Activated naive CD8-positive, alpha-beta T cell treated with anti-CD3 and anti-CD28 coated beads, Interleukin-2, amount 50 U/mL, for 24 hours (primary cell): ENCODE data around the gene ALDH1A2.
"Not testable (repeated sequence)": the region's sequence is repeated elsewhere in the genome, so short reads cannot be mapped to it uniquely, and the experiment has no call there.

ENCODE experiments used
- ATAC-seq: fragments of 150-1000 bp; cut with Tn5 transposase; one replicate; pipeline ENCODE4 v1.10.0; 2021
- DNase-seq: peaks from one replicate; pipeline ENCODE4 v3.0.0; 2021
- H3K27ac Mint-ChIP-seq: one replicate; pipeline ENCODE4 v1.8.0; 2021; ENCODE audit warnings: mild to moderate bottlenecking, mixed read lengths
- H3K27me3 Mint-ChIP-seq: one replicate; pipeline ENCODE4 v1.8.0; 2021; ENCODE audit warnings: mixed read lengths
- H3K36me3 Mint-ChIP-seq: one replicate; pipeline ENCODE4 v1.8.0; 2021; ENCODE audit warnings: low read depth, mixed read lengths
- H3K4me1 Mint-ChIP-seq: one replicate; pipeline ENCODE4 v1.8.0; 2021; ENCODE audit warnings: mixed read lengths
- H3K4me3 Mint-ChIP-seq: one replicate; pipeline ENCODE4 v1.8.0; 2021; ENCODE audit warnings: mild to moderate bottlenecking, moderate library complexity, mixed read lengths
- H3K9me3 Mint-ChIP-seq: one replicate; pipeline ENCODE4 v1.8.0; 2021; ENCODE audit warnings: mixed read lengths

The ALDH1A2 gene

GRCh38 chr15:58014470-58014869 lies 51.0 kb downstream of the ALDH1A2 start:
- Mint-ChIP-seq H3K36me3 (no peaks in the 10 kb centered on the region), H3K4me1 (no peaks in the 10 kb centered on the region), H3K27ac (no peak overlapping the region), H3K4me3 (no peak overlapping the region), H3K27me3 (peaks cover 29% of the 10 kb centered on the region), H3K9me3 (no peaks in the 10 kb centered on the region)
- no peak for DNase-seq
- ATAC-seq = no peak

- H3K27ac Mint-ChIP-seq = no peak overlapping the region
- no peaks in the 10 kb centered on the region for H3K36me3 Mint-ChIP-seq
- no peak overlapping the region for H3K4me3 Mint-ChIP-seq
- no peak for ATAC-seq
- H3K9me3 Mint-ChIP-seq = no peaks in the 10 kb centered on the region
- H3K4me1 Mint-ChIP-seq = no peaks in the 10 kb centered on the region
- peaks cover 29% of the 10 kb centered on the region for H3K27me3 Mint-ChIP-seq
- no peak for DNase-seq
Measured at GRCh38 chr15:58014040-58014439, 51.5 kb downstream of the ALDH1A2 start.

GRCh38 chr15:58010983-58011382 lies 54.5 kb downstream of the ALDH1A2 start:
- Mint-ChIP-seq H3K36me3 (no peaks in the 10 kb centered on the region), H3K4me1 (peaks cover 2% of the 10 kb centered on the region), H3K27ac (no peak overlapping the region), H3K9me3 (no peaks in the 10 kb centered on the region), H3K27me3 (peaks cover 34% of the 10 kb centered on the region), H3K4me3 (no peak overlapping the region)
- ATAC-seq = no peak
- no peak for DNase-seq

GRCh38 chr15:58003810-58004209 lies 61.7 kb downstream of the ALDH1A2 start:
- DNase-seq (no peak), ATAC-seq (no peak)
- peaks cover 2% of the 10 kb centered on the region for H3K4me1 Mint-ChIP-seq
- no peaks in the 10 kb centered on the region for H3K36me3 Mint-ChIP-seq
- H3K4me3 Mint-ChIP-seq = no peak overlapping the region
- no peaks in the 10 kb centered on the region for H3K9me3 Mint-ChIP-seq
- H3K27me3 Mint-ChIP-seq = peaks cover 27% of the 10 kb centered on the region
- no peak overlapping the region for H3K27ac Mint-ChIP-seq

- H3K36me3 Mint-ChIP-seq = no peaks in the 10 kb centered on the region
- DNase-seq = no peak
- H3K27ac Mint-ChIP-seq = no peak overlapping the region
- peaks cover 29% of the 10 kb centered on the region for H3K27me3 Mint-ChIP-seq
- ATAC-seq = no peak
- no peak overlapping the region for H3K4me3 Mint-ChIP-seq
- H3K9me3 Mint-ChIP-seq = peaks cover 4% of the 10 kb centered on the region
- H3K4me1 Mint-ChIP-seq = peaks cover 2% of the 10 kb centered on the region
Measured at GRCh38 chr15:58002338-58003126, 63.0 kb downstream of the ALDH1A2 start.

- not testable (repeated sequence) for H3K4me3 Mint-ChIP-seq, H3K9me3 Mint-ChIP-seq, ATAC-seq, H3K27ac Mint-ChIP-seq, DNase-seq, H3K36me3 Mint-ChIP-seq, H3K4me1 Mint-ChIP-seq
- H3K27me3 Mint-ChIP-seq = peaks cover 37% of the 10 kb centered on the region
Measured at GRCh38 chr15:57999699-58000098, 65.8 kb downstream of the ALDH1A2 start.

- Mint-ChIP-seq H3K27me3 (peaks cover 46% of the 10 kb centered on the region), H3K4me3 (no peak overlapping the region), H3K36me3 (no peaks in the 10 kb centered on the region), H3K27ac (no peak overlapping the region), H3K9me3 (peaks cover 4% of the 10 kb centered on the region), H3K4me1 (no peaks in the 10 kb centered on the region)
- no peak for ATAC-seq
- no peak for DNase-seq
Measured at GRCh38 chr15:57996561-57996960, 69.0 kb downstream of the ALDH1A2 start.

- H3K36me3 Mint-ChIP-seq = no peaks in the 10 kb centered on the region
- H3K4me3 Mint-ChIP-seq = no peak overlapping the region
- ATAC-seq (no peak), DNase-seq (no peak)
- H3K27ac Mint-ChIP-seq = no peak overlapping the region
- H3K9me3 Mint-ChIP-seq = peaks cover 4% of the 10 kb centered on the region
- H3K4me1 Mint-ChIP-seq = no peaks in the 10 kb centered on the region
- H3K27me3 Mint-ChIP-seq = peaks cover 38% of the 10 kb centered on the region
Measured at GRCh38 chr15:57994221-57995049, 71.1 kb downstream of the ALDH1A2 start.

GRCh38 chr15:57993409-57994145 lies 71.9 kb downstream of the ALDH1A2 start:
- DNase-seq = no peak
- Mint-ChIP-seq H3K27me3 (peaks cover 30% of the 10 kb centered on the region), H3K9me3 (peaks cover 4% of the 10 kb centered on the region), H3K4me3 (no peak overlapping the region), H3K4me1 (no peaks in the 10 kb centered on the region), H3K36me3 (no peaks in the 10 kb centered on the region), H3K27ac (no peak overlapping the region)
- ATAC-seq = no peak

- Mint-ChIP-seq H3K27me3 (peaks cover 27% of the 10 kb centered on the region), H3K27ac (no peak overlapping the region), H3K4me3 (no peak overlapping the region)
Measured at GRCh38 chr15:57992761-57993355, 72.7 kb downstream of the ALDH1A2 start.

GRCh38 chr15:57973534-57973933 lies 92.0 kb downstream of the ALDH1A2 start:
- Mint-ChIP-seq H3K9me3 (no peaks in the 10 kb centered on the region), H3K4me3 (no peak overlapping the region), H3K27ac (no peak overlapping the region), H3K36me3 (no peaks in the 10 kb centered on the region), H3K4me1 (no peaks in the 10 kb centered on the region), H3K27me3 (no peaks in the 10 kb centered on the region)
- ATAC-seq (no peak), DNase-seq (no peak)

More at GRCh38 chr15:57992761-57993355, 72.7 kb downstream of the ALDH1A2 start:
- ATAC-seq = no peak
- Mint-ChIP-seq H3K36me3 (no peaks in the 10 kb centered on the region), H3K9me3 (no peaks in the 10 kb centered on the region), H3K4me1 (no peaks in the 10 kb centered on the region)
- no peak for DNase-seq

GRCh38 chr15:57972864-57973263 lies 92.6 kb downstream of the ALDH1A2 start:
- ATAC-seq (no peak), DNase-seq (no peak)
- peaks cover 2% of the 10 kb centered on the region for H3K27me3 Mint-ChIP-seq
- no peaks in the 10 kb centered on the region for H3K9me3 Mint-ChIP-seq
- H3K4me1 Mint-ChIP-seq = no peaks in the 10 kb centered on the region
- H3K36me3 Mint-ChIP-seq = no peaks in the 10 kb centered on the region
- no peak overlapping the region for H3K27ac Mint-ChIP-seq
- no peak overlapping the region for H3K4me3 Mint-ChIP-seq

- H3K4me3 Mint-ChIP-seq = no peak overlapping the region
Measured at GRCh38 chr15:57969996-57970395, 95.5 kb downstream of the ALDH1A2 start.

GRCh38 chr15:57969355-57969754 lies 96.2 kb downstream of the ALDH1A2 start:
- no peak overlapping the region for H3K27ac Mint-ChIP-seq
- H3K4me3 Mint-ChIP-seq = no peak overlapping the region
- H3K36me3 Mint-ChIP-seq = no peaks in the 10 kb centered on the region
- ATAC-seq (no peak), DNase-seq (no peak)
- H3K9me3 Mint-ChIP-seq = no peaks in the 10 kb centered on the region
- H3K27me3 Mint-ChIP-seq = peaks cover 2% of the 10 kb centered on the region
- no peaks in the 10 kb centered on the region for H3K4me1 Mint-ChIP-seq

More at GRCh38 chr15:57969996-57970395, 95.5 kb downstream of the ALDH1A2 start:
- H3K36me3 Mint-ChIP-seq = no peaks in the 10 kb centered on the region
- no peak overlapping the region for H3K27ac Mint-ChIP-seq
- no peak for ATAC-seq
- H3K9me3 Mint-ChIP-seq = no peaks in the 10 kb centered on the region
- H3K4me1 Mint-ChIP-seq = no peaks in the 10 kb centered on the region
- peaks cover 2% of the 10 kb centered on the region for H3K27me3 Mint-ChIP-seq
- no peak for DNase-seq
